Stimulated activated CD4-positive, alpha-beta T cell treated with anti-CD3 and anti-CD28 coated beads, Interleukin-12 subunit alpha, Interleukin-12 subunit beta, amount 100 ng/mL, for 24 hours (primary cell): ENCODE measurements around the gene TBXAS1.
A peak's percentile ranks its signal among the peaks of the same experiment; 100 is the strongest.

Experiments
- DNase-seq, 2 experiments: peaks; one replicate each; pipeline ENCODE4 v3.0.0-alpha.2; 2020; ENCODE audit warnings: low read depth in 2 of 2

Gene TBXAS1

GRCh38 chr7:140048138-140048537 is 219.1 kb downstream of the TBXAS1 start:
- no peak for DNase-seq

- no peak for DNase-seq
These were observed 219.9 kb downstream of the TBXAS1 start for GRCh38 chr7:140048989-140049338.

GRCh38 chr7:140049339-140050024 is 220.4 kb downstream of the TBXAS1 start:
- DNase-seq: no peak

GRCh38 chr7:140050100-140050499 is 221.0 kb downstream of the TBXAS1 start:
- no peak for DNase-seq

GRCh38 chr7:140051820-140052219 is 222.8 kb downstream of the TBXAS1 start:
- no peak for DNase-seq

- DNase-seq: no peak
These were observed 224.9 kb downstream of the TBXAS1 start for GRCh38 chr7:140053812-140054539.

GRCh38 chr7:140054751-140055150 is 225.7 kb downstream of the TBXAS1 start:
- no peak for DNase-seq

- no peak for DNase-seq
These were observed 226.8 kb downstream of the TBXAS1 start for GRCh38 chr7:140055833-140056232.

GRCh38 chr7:140056431-140057142 is 227.5 kb downstream of the TBXAS1 start:
- DNase-seq: no peak

- no peak for DNase-seq
These were observed 228.1 kb downstream of the TBXAS1 start for GRCh38 chr7:140057143-140057535.

GRCh38 chr7:140058517-140058916 is 229.5 kb downstream of the TBXAS1 start:
- DNase-seq: no peak

- DNase-seq: no peak
These were observed 230.5 kb downstream of the TBXAS1 start for GRCh38 chr7:140059273-140060242.

GRCh38 chr7:140060243-140060630 is 231.2 kb downstream of the TBXAS1 start:
- no peak for DNase-seq

- DNase-seq: no peak
These were observed 231.9 kb downstream of the TBXAS1 start for GRCh38 chr7:140060788-140061606.

GRCh38 chr7:140061607-140061930 is 232.5 kb downstream of the TBXAS1 start:
- no peak for DNase-seq

- no peak for DNase-seq
These were observed 233.1 kb downstream of the TBXAS1 start for GRCh38 chr7:140062118-140062527.

- DNase-seq: peak; percentile 60 to 82
These were observed 233.7 kb downstream of the TBXAS1 start, which contains the start of gene PARP12 for GRCh38 chr7:140062528-140063299. Gene PARP12, minus strand, starts transcription at chr7:140062951. Its CDS starts 104 bp downstream, at chr7:140062847.

- no peak for DNase-seq
These were observed 238.0 kb downstream of the TBXAS1 start for GRCh38 chr7:140067052-140067451.

GRCh38 chr7:140068033-140068432 is 239.0 kb downstream of the TBXAS1 start:
- no peak for DNase-seq
